T-helper 17 cell (primary cell): ENCODE data around the gene TSC22D4. TPM values are rescaled to one million over a fixed set of nuclear protein-coding genes. Genes with fewer than 3 reads are reported as not detected.

Experiments used
- ATAC-seq: fragments of 150-1000 bp; cut with Tn5 transposase; 2 replicates; pipeline ENCODE4 v1.10.0; 2021; ENCODE audit warnings: mild to moderate bottlenecking, moderate library complexity
- DNase-seq, 3 donors: peaks; one replicate each; pipeline versions ENCODE4 v3.0.0 to v3.0.0-alpha.2; 2020 to 2021
- H3K9me3 ChIP-seq: one replicate; pipeline ENCODE4 v1.7.0; 2013; ENCODE audit warnings: low read length, mild to moderate bottlenecking; ENCODE audit not compliant: control insufficient read depth, poor library complexity, severe bottlenecking
- H3K27ac Mint-ChIP-seq: one replicate; pipeline ENCODE4 v1.8.0; 2022; ENCODE audit warnings: mild to moderate bottlenecking, moderate library complexity, mixed read lengths
- H3K27me3 Mint-ChIP-seq: one replicate; pipeline ENCODE4 v1.8.0; 2022; ENCODE audit warnings: mixed read lengths
- H3K36me3 Mint-ChIP-seq: one replicate; pipeline ENCODE4 v1.8.0; 2022; ENCODE audit warnings: low read depth, mixed read lengths
- H3K4me1 Mint-ChIP-seq: one replicate; pipeline ENCODE4 v1.8.0; 2022; ENCODE audit warnings: mild to moderate bottlenecking, mixed read lengths
- H3K4me3 Mint-ChIP-seq: one replicate; pipeline ENCODE4 v1.8.0; 2022; ENCODE audit warnings: mild to moderate bottlenecking, moderate library complexity, mixed read lengths
- total RNA-seq, 4 donors: library from RNA in 2 of 4; stranded (reverse) in 2 of 4; gene quantifications; one replicate each; pipeline ENCODE4 v1.2.3 and lab custom pipeline; 2022 to 2026

The TSC22D4 gene
- total RNA-seq, 2 donors from 2014 or later: 94.7 to 104 TPM

DNA sequence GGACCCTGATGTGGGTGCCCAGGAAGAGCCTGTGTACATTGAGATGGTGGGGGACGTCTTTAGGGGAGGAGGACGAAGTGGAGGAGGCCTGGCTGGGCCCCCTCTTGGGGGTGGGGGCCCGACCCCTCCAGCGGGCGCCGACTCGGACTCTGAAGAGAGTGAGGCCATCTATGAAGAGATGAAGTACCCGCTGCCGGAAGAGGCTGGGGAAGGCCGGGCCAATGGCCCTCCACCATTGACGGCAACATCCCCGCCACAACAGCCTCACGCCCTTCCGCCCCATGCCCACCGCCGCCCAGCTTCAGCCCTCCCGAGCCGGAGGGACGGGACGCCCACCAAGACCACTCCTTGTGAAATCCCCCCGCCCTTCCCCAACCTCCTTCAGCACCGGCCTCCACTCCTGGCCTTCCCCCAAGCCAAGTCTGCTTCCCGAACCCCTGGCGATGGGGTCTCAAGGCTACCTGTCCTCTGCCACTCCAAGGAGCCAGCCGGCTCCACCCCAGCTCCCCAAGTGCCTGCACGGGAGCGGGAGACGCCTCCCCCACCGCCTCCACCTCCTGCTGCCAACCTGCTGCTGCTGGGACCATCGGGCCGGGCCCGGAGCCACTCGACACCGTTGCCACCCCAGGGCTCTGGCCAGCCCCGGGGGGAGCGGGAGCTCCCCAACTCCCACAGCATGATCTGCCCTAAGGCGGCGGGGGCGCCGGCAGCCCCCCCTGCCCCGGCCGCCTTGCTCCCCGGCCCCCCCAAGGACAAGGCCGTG, 9.5 kb upstream of the TSC22D4 start:
- ATAC-seq (no peak), DNase-seq (no peak)
- Mint-ChIP-seq H3K27me3 (no peaks in the 10 kb centered on the region), H3K27ac (no peak overlapping the region), H3K36me3 (no peaks in the 10 kb centered on the region), H3K4me1 (peaks cover 22% of the 10 kb centered on the region), H3K4me3 (no peak overlapping the region)
- no peaks in the 10 kb centered on the region for H3K9me3 ChIP-seq

- H3K4me3 Mint-ChIP-seq: no peak overlapping the region
- H3K27me3 Mint-ChIP-seq: no peaks in the 10 kb centered on the region
- DNase-seq (no peak), ATAC-seq (no peak)
- H3K36me3 Mint-ChIP-seq: no peaks in the 10 kb centered on the region
- H3K27ac Mint-ChIP-seq: no peak overlapping the region
- H3K9me3 ChIP-seq: no peaks in the 10 kb centered on the region
- peaks cover 22% of the 10 kb centered on the region for H3K4me1 Mint-ChIP-seq
Measured at GRCh38 chr7:100486753-100487446, 7.9 kb upstream of the TSC22D4 start.

GRCh38 chr7:100486111-100486636, 7.2 kb upstream of the TSC22D4 start:
- Mint-ChIP-seq H3K4me1 (peaks cover 25% of the 10 kb centered on the region), H3K4me3 (peak overlapping the region; percentile 60), H3K36me3 (no peaks in the 10 kb centered on the region), H3K27ac (no peak overlapping the region), H3K27me3 (no peaks in the 10 kb centered on the region)
- no peak for DNase-seq
- no peaks in the 10 kb centered on the region for H3K9me3 ChIP-seq
- no peak for ATAC-seq

GRCh38 chr7:100485471-100485876, 6.5 kb upstream of the TSC22D4 start:
- no peak for DNase-seq
- peak overlapping the region; percentile 60 for H3K4me3 Mint-ChIP-seq
- H3K36me3 Mint-ChIP-seq: no peaks in the 10 kb centered on the region
- no peaks in the 10 kb centered on the region for H3K9me3 ChIP-seq
- peaks cover 25% of the 10 kb centered on the region for H3K4me1 Mint-ChIP-seq
- no peak overlapping the region for H3K27ac Mint-ChIP-seq
- H3K27me3 Mint-ChIP-seq: no peaks in the 10 kb centered on the region
- no peak for ATAC-seq

DNA sequence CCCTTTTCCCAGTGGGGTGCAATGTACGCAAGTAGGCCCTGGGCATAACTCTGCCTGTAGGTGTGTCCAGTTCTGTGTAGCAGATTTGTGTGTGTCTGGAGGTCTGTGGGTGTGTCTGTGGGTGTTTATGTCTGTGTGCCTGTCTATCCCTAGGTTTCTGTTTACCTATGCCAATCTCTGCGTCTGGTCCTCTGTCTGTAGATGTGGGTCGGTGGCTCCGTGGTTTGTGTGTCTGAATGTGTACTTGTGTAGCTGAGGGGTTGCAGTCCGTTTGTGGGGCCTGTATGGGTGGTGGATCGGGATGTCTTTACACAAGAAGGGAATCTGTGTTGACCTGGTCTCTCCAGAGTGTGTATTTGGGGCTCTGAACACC, 5.6 kb upstream of the TSC22D4 start:
- Mint-ChIP-seq H3K27me3 (no peaks in the 10 kb centered on the region), H3K4me3 (peak overlapping the region; percentile 70), H3K4me1 (peaks cover 20% of the 10 kb centered on the region), H3K36me3 (no peaks in the 10 kb centered on the region), H3K27ac (peak overlapping the region; percentile 79)
- no peak for ATAC-seq
- no peak for DNase-seq
- H3K9me3 ChIP-seq: no peaks in the 10 kb centered on the region

GRCh38 chr7:100483722-100484672, 5.0 kb upstream of the TSC22D4 start, which contains the start of gene NYAP1:
Gene NYAP1 (plus strand): TSS chr7:100483927. CDS start chr7:100485312, 1,385 bp downstream.
- H3K4me1 Mint-ChIP-seq: peaks cover 21% of the 10 kb centered on the region
- peak within 1 kb of the TSS; percentile 92 for H3K4me3 Mint-ChIP-seq
- no peaks in the 10 kb centered on the region for H3K36me3 Mint-ChIP-seq
- H3K27me3 Mint-ChIP-seq: no peaks in the 10 kb centered on the region
- ATAC-seq (peak; percentile 54), DNase-seq (peak in 2 of 3 donors; percentile 63 to 65)
- no peaks in the 10 kb centered on the region for H3K9me3 ChIP-seq
- peak within 1 kb of the TSS; percentile 79 for H3K27ac Mint-ChIP-seq

- ATAC-seq (peak; percentile 79), DNase-seq (peak; percentile 79 to 86 (median 83))
- Mint-ChIP-seq H3K27ac (no peak overlapping the region), H3K36me3 (peaks cover 1% of the 10 kb centered on the region), H3K4me3 (peak overlapping the region; percentile 92), H3K27me3 (no peaks in the 10 kb centered on the region), H3K4me1 (peaks cover 21% of the 10 kb centered on the region)
- H3K9me3 ChIP-seq: no peaks in the 10 kb centered on the region
Measured at GRCh38 chr7:100483090-100483721, 4.2 kb upstream of the TSC22D4 start.

- no peak for DNase-seq
- H3K36me3 Mint-ChIP-seq: peaks cover 4% of the 10 kb centered on the region
- H3K27ac Mint-ChIP-seq: no peak overlapping the region
- ATAC-seq: no peak
- H3K9me3 ChIP-seq: no peaks in the 10 kb centered on the region
- peak overlapping the region; percentile 92 for H3K4me3 Mint-ChIP-seq
- H3K27me3 Mint-ChIP-seq: no peaks in the 10 kb centered on the region
- H3K4me1 Mint-ChIP-seq: peaks cover 24% of the 10 kb centered on the region
Measured at GRCh38 chr7:100482728-100483089, 3.7 kb upstream of the TSC22D4 start.

GRCh38 chr7:100481466-100481865, 2.5 kb upstream of the TSC22D4 start:
- no peaks in the 10 kb centered on the region for H3K9me3 ChIP-seq
- ATAC-seq (no peak), DNase-seq (no peak)
- Mint-ChIP-seq H3K36me3 (peaks cover 6% of the 10 kb centered on the region), H3K4me3 (no peak overlapping the region), H3K27ac (no peak overlapping the region), H3K27me3 (no peaks in the 10 kb centered on the region), H3K4me1 (peaks cover 30% of the 10 kb centered on the region)

DNA sequence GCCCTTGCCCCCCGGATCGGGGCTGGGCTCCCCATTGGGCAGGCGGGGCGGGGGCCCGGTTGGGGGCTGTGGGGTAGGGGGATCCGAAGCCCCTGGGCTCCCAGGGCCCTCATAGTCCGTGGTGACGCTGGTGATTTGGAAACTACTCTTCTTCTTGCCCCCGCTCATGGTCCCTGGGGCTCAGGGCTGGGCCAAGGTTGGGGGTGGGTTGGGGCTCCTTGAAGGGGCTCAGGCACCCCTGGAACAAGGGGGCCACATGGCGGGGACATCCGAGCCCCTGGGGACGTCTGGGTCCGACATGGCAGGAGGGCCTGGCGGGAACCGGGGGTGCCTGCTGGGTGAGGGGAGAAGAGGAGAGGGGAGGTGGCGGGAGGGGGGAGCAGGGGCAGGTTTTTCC, 1.1 kb downstream of the TSC22D4 start:
- Mint-ChIP-seq H3K27ac (peak overlapping the region; percentile 89), H3K36me3 (peaks cover 10% of the 10 kb centered on the region), H3K27me3 (no peaks in the 10 kb centered on the region), H3K4me1 (peaks cover 39% of the 10 kb centered on the region), H3K4me3 (peak overlapping the region; percentile 97)
- ATAC-seq (no peak), DNase-seq (no peak)
- H3K9me3 ChIP-seq: no peaks in the 10 kb centered on the region

DNA sequence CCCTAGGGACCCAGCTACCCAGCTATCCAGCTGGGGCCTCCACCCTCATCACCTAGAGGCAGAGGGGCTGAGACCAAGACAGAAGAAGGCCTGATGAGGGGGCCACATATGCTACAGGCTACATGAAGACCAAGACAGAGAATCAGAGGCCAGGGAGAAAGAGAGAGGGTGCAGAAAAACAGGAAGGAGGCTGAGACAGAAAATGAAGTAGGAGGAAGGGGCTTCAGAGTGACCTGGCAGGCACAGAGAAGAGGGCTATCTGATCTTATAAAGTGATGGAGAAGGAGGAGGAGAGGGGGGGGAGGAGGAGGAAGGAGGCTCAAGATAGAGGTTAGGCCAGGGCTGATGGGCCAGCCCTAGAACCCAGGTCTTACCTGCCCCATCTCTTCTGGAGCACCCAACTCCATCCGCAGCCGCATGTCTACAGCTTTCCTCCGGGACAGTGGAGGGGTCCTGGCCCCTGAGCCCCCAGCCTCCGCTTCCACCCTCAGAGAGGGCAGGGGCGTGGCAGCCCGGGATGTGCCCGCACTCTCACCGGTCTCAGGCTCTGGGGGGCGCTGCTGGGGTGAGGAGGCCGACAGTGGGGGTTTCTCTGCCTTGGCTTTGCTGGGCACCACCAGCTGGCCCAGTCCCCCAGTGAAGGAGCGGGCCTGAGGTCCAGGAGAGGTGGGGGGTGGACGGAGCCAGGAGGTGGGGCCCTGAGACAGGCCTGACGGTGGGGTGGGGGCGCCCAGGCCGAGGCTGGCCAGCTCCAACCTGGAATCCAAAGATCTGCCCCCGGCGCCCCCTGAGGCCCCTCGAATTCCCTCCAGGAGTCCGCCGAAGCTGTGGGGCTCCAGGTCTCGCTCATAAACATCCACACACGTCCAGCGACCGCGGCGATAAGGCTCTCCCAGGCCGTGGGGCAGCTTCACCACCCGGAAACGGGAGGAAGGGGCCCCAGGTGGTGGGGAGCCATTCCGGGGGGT, 1.8 kb downstream of the TSC22D4 start:
- DNase-seq: peak in 1 of 3 donors; percentile 26
- H3K9me3 ChIP-seq: no peaks in the 10 kb centered on the region
- H3K4me1 Mint-ChIP-seq: peaks cover 37% of the 10 kb centered on the region
- H3K27ac Mint-ChIP-seq: peak overlapping the region; percentile 89
- ATAC-seq: no peak
- H3K4me3 Mint-ChIP-seq: peak overlapping the region; percentile 97
- no peaks in the 10 kb centered on the region for H3K27me3 Mint-ChIP-seq
- peaks cover 10% of the 10 kb centered on the region for H3K36me3 Mint-ChIP-seq
